HL-60 (cell line): ENCODE data around the gene RAC3.

Experiments used
- CTCF ChIP-seq: IDR thresholded peaks from one replicate; pipeline ENCODE4 v1.5.1; 2011; ENCODE audit warnings: low read length, control low read depth, inconsistent platforms; ENCODE audit not compliant: insufficient read depth
- GABPA ChIP-seq: IDR thresholded peaks from 2 replicates; pipeline ENCODE4 v1.6.1; 2012; ENCODE audit warnings: low read depth
- REST ChIP-seq: IDR thresholded peaks from 2 replicates; pipeline ENCODE4 v1.6.1; 2012; ENCODE audit warnings: low read depth; ENCODE audit not compliant: insufficient replicate concordance

GRCh38 chr17:82049521-82049971 is 18.1 kb downstream of the RAC3 start:
- TF ChIP-seq CTCF: no peak
- no peak for TF ChIP-seq GABPA
- TF ChIP-seq REST: no peak
